HG02943 (cell line): ENCODE measurements around the gene ZNF692.
"Not testable (repeated sequence)": the region's sequence is repeated elsewhere in the genome, so short reads cannot be mapped to it uniquely, and the experiment has no call there.

Experiments
- ATAC-seq: cut with Tn5 transposase; IDR thresholded peaks from one replicate; pipeline ENCODE4 v1.9.1; 2021; ENCODE audit warnings: mild to moderate bottlenecking, low read depth, moderate library complexity; ENCODE audit not compliant: unreplicated experiment

Gene ZNF692

DNA sequence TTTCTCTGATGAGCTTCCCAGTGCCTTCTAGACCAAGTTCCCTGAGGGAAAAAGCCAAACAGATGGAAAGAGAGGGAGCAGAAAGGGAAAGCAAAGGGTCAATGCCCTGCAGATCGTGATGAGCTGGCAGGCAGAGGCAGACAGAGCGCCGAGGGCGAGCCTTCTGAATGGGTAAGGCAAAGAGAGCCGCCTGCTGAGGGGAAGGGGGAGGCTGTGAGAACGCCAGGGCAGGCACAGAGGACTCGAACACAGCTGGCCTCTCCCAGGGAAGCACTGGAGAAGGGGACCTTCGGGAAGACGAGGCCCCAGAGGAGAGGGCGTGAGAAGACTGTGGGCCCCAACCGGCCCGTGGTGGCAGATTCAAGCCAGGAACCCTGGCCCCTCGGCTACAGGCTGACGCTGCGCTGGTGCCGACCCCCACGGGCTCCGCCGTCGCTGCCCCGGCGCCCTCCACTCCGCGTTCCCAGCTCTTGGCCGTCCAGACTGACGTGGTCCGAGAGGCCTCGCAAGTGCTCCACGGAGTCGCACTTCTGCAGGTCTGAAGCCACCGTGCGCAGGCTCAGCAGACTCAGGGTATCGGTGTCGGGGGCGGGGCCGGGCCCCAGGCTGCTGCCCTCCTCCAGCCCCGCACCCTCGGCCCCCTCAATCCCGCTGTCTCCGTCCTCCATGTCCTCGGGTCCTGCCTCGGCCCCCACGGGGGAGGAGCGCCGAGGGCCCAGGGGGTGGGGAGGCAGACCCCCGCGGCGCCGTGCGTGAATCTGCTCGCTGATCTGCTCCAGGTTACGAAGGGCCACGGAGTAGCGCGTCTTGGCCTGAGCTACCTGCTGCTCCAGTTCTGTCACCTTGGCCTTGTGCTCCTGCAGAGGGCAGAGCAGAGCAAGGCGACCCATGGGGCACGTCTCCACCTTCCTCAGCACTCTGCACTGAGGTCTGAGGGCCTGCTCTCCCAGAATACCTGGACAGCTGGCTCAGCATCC lies 47.1 kb downstream of the ZNF692 start:
- no peak for ATAC-seq

GRCh38 chr1:248810727-248811513 lies 48.0 kb downstream of the ZNF692 start:
- ATAC-seq: no peak

DNA sequence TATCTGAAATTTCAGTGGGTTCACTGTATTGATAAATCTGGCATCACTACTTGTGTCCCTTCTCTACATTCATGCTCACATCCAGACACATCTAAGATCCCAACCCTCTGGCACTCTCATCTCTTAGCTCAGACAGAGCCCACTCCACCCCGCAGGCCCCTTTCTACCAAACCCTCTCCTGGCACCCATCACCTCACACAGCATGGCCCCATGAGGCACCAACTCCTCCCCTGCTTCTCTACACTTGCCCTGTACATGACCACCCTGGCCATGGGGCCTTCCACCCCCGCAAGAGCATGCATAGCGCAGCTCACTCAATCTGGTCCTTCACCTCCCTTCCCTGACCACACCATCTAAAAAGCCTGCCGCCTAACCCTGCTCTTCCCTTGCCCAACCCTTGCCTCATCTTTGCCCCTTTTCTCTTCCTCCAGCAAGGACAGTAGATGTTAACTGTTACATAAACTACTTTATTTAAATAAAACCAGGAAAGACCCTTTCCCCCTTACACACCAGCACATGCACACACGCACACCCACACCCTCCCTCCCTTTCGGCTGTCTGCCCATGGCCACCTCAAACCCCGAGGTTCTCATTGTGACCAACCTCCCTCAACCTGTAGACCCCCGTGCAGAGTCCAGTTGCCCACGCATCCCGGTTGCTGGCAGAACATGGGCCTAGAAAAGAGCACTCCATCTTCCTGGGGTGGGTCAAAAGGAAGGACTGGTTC lies 48.7 kb downstream of the ZNF692 start:
- no peak for ATAC-seq

GRCh38 chr1:248808876-248809275 lies 50.0 kb downstream of the ZNF692 start:
- ATAC-seq: no peak

DNA sequence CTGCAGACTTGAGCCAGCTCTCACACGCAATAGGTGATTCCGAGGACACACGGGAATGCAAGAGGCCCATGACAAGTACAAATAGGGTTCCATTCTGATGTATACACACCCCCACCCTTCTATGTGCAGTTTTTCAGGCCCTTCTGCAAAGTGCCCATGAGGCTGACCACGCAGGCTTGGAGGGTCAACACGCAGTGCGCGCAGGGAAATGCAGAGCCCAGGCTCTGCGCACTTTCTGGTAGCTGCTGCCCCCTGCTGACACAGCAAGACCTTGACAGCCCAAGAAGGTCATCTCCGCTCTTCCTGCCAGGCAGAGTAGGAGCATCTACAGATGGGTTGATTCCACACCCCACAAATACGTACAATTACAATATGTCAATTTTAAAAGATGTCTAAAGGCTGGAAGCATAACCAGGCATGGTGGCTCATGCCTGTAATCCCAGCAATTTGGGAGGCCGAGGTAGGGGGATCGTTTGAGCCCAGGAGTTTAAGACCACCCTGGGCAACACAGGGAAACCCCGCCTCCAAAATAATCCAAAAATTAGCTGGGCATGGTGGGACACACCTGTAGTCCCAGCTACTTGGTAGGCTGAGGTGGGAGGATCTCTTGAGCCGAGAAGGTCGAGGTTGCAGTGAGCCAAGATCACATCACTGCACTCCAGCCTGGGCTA lies 51.7 kb downstream of the ZNF692 start:
- peak; percentile 72 for ATAC-seq

GRCh38 chr1:248805876-248806275 lies 53.0 kb downstream of the ZNF692 start:
- no peak for ATAC-seq

GRCh38 chr1:248804771-248805681 lies 53.9 kb downstream of the ZNF692 start:
- ATAC-seq: peak; percentile 82

DNA sequence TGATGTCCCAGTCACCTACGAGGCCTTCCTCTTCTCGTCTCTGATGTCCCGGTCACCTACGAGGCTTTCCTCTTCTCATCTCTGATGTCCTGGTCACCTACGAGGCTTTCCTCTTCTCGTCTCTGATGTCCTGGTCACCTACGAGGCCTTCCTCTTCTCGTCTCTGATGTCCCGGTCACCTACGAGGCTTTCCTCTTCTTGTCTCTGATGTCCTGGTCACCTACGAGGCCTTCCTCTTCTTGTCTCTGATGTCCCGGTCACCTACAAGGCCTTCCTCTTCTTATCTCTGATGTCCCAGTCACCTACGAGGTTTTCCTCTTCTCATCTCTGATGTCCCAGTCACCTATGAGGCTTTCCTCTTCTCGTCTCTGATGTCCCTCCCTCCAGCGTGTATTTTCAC lies 55.4 kb downstream of the ZNF692 start:
- not testable (repeated sequence) for ATAC-seq

- no peak for ATAC-seq
Observed at GRCh38 chr1:248802454-248802853, 56.4 kb downstream of the ZNF692 start.

DNA sequence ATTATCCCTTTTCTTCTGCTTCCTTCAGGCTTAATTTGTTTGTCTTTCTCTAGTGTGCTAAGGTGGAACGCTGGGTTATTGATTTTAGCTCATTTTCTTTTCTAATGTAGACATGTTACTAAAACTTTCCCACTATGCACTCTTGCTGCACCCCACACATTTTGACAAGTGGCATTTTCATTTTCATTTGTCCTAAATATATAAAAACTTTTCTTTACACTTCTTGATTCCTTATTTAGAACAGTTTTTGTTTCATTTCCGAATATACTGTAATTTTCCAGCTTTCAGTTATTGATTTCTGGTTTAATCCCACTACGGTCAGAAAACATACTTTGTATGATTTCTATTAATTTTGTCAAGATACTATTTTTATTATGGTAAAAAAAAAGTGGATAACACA lies 58.4 kb downstream of the ZNF692 start:
- ATAC-seq: no peak
